GM23248 (cell line): ENCODE measurements around the gene KLHL3.

Experiments used
- EZH2 ChIP-seq: fragments of 200-600 bp; sonication (generic); IDR thresholded peaks from 2 replicates; pipeline ENCODE4 v1.6.1; 2018; ENCODE audit warnings: antibody characterized with exemption, mild to moderate bottlenecking; ENCODE audit not compliant: insufficient read depth, poor library complexity, severe bottlenecking
- EZH2phosphoT487 ChIP-seq: fragments of 200-600 bp; sonication (generic); IDR thresholded peaks from 2 replicates; pipeline ENCODE4 v1.6.1; 2018; ENCODE audit warnings: antibody characterized with exemption, moderate library complexity, mild to moderate bottlenecking, low read depth; ENCODE audit not compliant: insufficient read depth

GRCh38 chr5:137603356-137603755 lies 132.5 kb downstream of the KLHL3 start:
- TF ChIP-seq EZH2 (no peak), EZH2phosphoT487 (no peak)
